PC-9 (cell line): ENCODE results near the gene RIPPLY3. TPM values are rescaled to one million over a fixed set of nuclear protein-coding genes. Genes with fewer than 3 reads are reported as not detected.

Experiments used
- BruUV-seq: library from RNA; stranded (reverse); fragments of 400-500 nt; replicated peaks from 2 replicates; lab custom pipeline; 2021; lab: Mats Ljungman, UMichigan
- CTCF ChIA-PET: fragments of 300-600 bp; sonication (Branson Sonifier 250); formaldehyde crosslinking; loops from one replicate; lab custom pipeline; 2022; ENCODE audit warnings: antibody characterized with exemption; lab: Charles Lee
- POLR2A ChIA-PET: fragments of 300-600 bp; sonication (Branson Sonifier 250); formaldehyde crosslinking; loops from one replicate; lab custom pipeline; 2022; ENCODE audit warnings: antibody characterized with exemption; ENCODE audit not compliant: unreplicated experiment; lab: Charles Lee
- DNase-seq, 2 experiments: peaks; one replicate each; pipeline versions ENCODE4 v3.0.0 to v3.0.0-alpha.2; 2015 to 2022; ENCODE audit warnings: mixed read lengths in 1 of 2
- H2AFZ ChIP-seq: fragments of 200-600 bp; sonication (generic); 2 replicates; pipeline ENCODE4 v1.8.1; 2017; ENCODE audit warnings: antibody characterized with exemption
- H3F3A ChIP-seq: fragments of 200-600 bp; sonication (generic); 2 replicates; pipeline ENCODE4 v1.8.1; 2017; ENCODE audit warnings: antibody characterized with exemption, mild to moderate bottlenecking, low read depth; ENCODE audit not compliant: insufficient read depth
- H3K27ac ChIP-seq: fragments of 200-600 bp; sonication (generic); 2 replicates; pipeline ENCODE4 v1.6.1; 2016; ENCODE audit warnings: mixed run types
- H3K27me3 ChIP-seq: fragments of 200-600 bp; sonication (generic); 2 replicates; pipeline ENCODE4 v1.6.1; 2016; ENCODE audit warnings: low read depth, mixed run types; ENCODE audit not compliant: insufficient read depth
- H3K36me3 ChIP-seq: fragments of 200-600 bp; sonication (generic); 2 replicates; pipeline ENCODE4 v1.6.1; 2016; ENCODE audit warnings: low read depth, mixed run types
- H3K4me1 ChIP-seq: fragments of 200-600 bp; sonication (generic); replicated peaks from 2 replicates; pipeline ENCODE4 v1.6.1; 2016; ENCODE audit warnings: mixed run types; ENCODE audit not compliant: insufficient read depth
- H3K4me2 ChIP-seq: fragments of 200-600 bp; sonication (generic); 2 replicates; pipeline ENCODE4 v1.6.1; 2017; ENCODE audit warnings: mixed run types
- H3K4me3 ChIP-seq: fragments of 200-600 bp; sonication (generic); 2 replicates; pipeline ENCODE4 v1.6.1; 2016; ENCODE audit warnings: mixed run types
- H3K79me2 ChIP-seq: fragments of 200-600 bp; sonication (generic); 2 replicates; pipeline ENCODE4 v1.6.1; 2017; ENCODE audit warnings: low read depth, mixed run types
- H3K9me2 ChIP-seq: fragments of 200-600 bp; sonication (generic); 2 replicates; pipeline ENCODE4 v1.8.1; 2017; ENCODE audit warnings: mild to moderate bottlenecking; ENCODE audit not compliant: insufficient read depth
- H3K9me3 ChIP-seq: fragments of 200-600 bp; sonication (generic); 2 replicates; pipeline ENCODE4 v1.8.1; 2016; ENCODE audit warnings: low read depth; ENCODE audit not compliant: insufficient read depth
- H4K20me1 ChIP-seq: fragments of 200-600 bp; sonication (generic); 2 replicates; pipeline ENCODE4 v1.8.1; 2017; ENCODE audit not compliant: insufficient read depth
- CTCF ChIP-seq: fragments of 200-600 bp; sonication (generic); conservative IDR thresholded peaks from 2 replicates; pipeline ENCODE4 v1.6.1; 2017; ENCODE audit warnings: mixed run types, antibody characterized with exemption, mild to moderate bottlenecking, moderate library complexity
- EZH2 ChIP-seq: fragments of 200-600 bp; sonication (generic); IDR thresholded peaks from 2 replicates; pipeline ENCODE4 v1.8.0; 2017; ENCODE audit warnings: antibody characterized with exemption, low read depth
- intact Hi-C: fragments of 100-400 bp; cut with micrococcal nuclease; formaldehyde crosslinking; loops from one replicate; pipeline ENCODE4 v1.10.0; 2022; ENCODE audit not compliant: unreplicated experiment
- total RNA-seq: library from RNA; stranded (reverse); gene quantifications from 2 replicates; pipeline ENCODE4 v1.2.3, GENCODE V29; 2021

The RIPPLY3 gene
- total RNA-seq, 1 experiment from 2014 or later, result 0.17 TPM

- Histone ChIP-seq H3K79me2 (no peaks in the 10 kb centered on the region), H3K4me2 (no peak overlapping the region), H3K9me2 (no peaks in the 10 kb centered on the region), H3K9me3 (no peaks in the 10 kb centered on the region), H3F3A (peaks cover 7% of the 10 kb centered on the region; the same call in 1 of the 2 replicates), H3K36me3 (no peaks in the 10 kb centered on the region), H3K27ac (no peak overlapping the region), H3K27me3 (no peaks in the 10 kb centered on the region), H4K20me1 (no peaks in the 10 kb centered on the region), H3K4me3 (no peak overlapping the region), H2AFZ (no peak overlapping the region), H3K4me1 (0 out of 2 replicates have a peak, but pooled peaks cover 4% of the 10 kb centered on the region)
- ChIA-PET POLR2A (no interaction called here), CTCF (no interaction called here)
- no peak for DNase-seq
- no peak for TF ChIP-seq EZH2
- TF ChIP-seq CTCF, result no peak
- intact Hi-C loops, result no loop called here
- BruUV-seq, result no TSS peak
Observed at GRCh38 chr21:37036177-37036576, 29.7 kb downstream of the RIPPLY3 start.

- Histone ChIP-seq H3F3A (no peaks in the 10 kb centered on the region), H3K36me3 (no peaks in the 10 kb centered on the region), H3K79me2 (no peaks in the 10 kb centered on the region), H2AFZ (no peak overlapping the region), H3K9me2 (no peaks in the 10 kb centered on the region), H3K4me2 (no peak overlapping the region), H3K4me1 (no peaks in the 10 kb centered on the region), H3K27me3 (no peaks in the 10 kb centered on the region), H3K9me3 (no peaks in the 10 kb centered on the region), H3K27ac (no peak overlapping the region), H3K4me3 (no peak overlapping the region), H4K20me1 (no peaks in the 10 kb centered on the region)
- no peak for DNase-seq
- CTCF ChIA-PET, result no interaction called here
- BruUV-seq, result no TSS peak
- POLR2A ChIA-PET, result no interaction called here
- no peak for TF ChIP-seq CTCF
- no peak for TF ChIP-seq EZH2
- intact Hi-C loops, result no loop called here
Observed at GRCh38 chr21:37039411-37040075, 33.0 kb downstream of the RIPPLY3 start.

- H4K20me1 ChIP-seq, result no peaks in the 10 kb centered on the region
- no peak overlapping the region for H3K27ac ChIP-seq
- no peak overlapping the region for H3K4me2 ChIP-seq
- BruUV-seq, result no TSS peak
- no peaks in the 10 kb centered on the region for H3K79me2 ChIP-seq
- intact Hi-C loops, result no loop called here
- TF ChIP-seq EZH2 (no peak), CTCF (no peak)
- ChIA-PET CTCF (no interaction called here), POLR2A (no interaction called here)
- no peak overlapping the region for H2AFZ ChIP-seq
- H3K27me3 ChIP-seq, result no peaks in the 10 kb centered on the region
- H3F3A ChIP-seq, result no peaks in the 10 kb centered on the region
- no peak for DNase-seq
- H3K4me1 ChIP-seq, result no peaks in the 10 kb centered on the region
- H3K9me2 ChIP-seq, result no peaks in the 10 kb centered on the region
- H3K9me3 ChIP-seq, result no peaks in the 10 kb centered on the region
- no peak overlapping the region for H3K4me3 ChIP-seq
- H3K36me3 ChIP-seq, result no peaks in the 10 kb centered on the region
Observed at GRCh38 chr21:37040212-37040611, 33.7 kb downstream of the RIPPLY3 start.
